Measurements from ENCODE around the gene CPPED1.
A peak's percentile ranks its signal among the peaks of the same experiment; 100 is the strongest.

GRCh38 chr16:12617401-12617819 lies 186.3 kb downstream of the CPPED1 start:
- no peak for TF ChIP-seq EZH2 (IDR thresholded peaks at IDR 0.05; ENCODE audit: low read depth, unreplicated experiment)
- TF ChIP-seq, protein P1, sequence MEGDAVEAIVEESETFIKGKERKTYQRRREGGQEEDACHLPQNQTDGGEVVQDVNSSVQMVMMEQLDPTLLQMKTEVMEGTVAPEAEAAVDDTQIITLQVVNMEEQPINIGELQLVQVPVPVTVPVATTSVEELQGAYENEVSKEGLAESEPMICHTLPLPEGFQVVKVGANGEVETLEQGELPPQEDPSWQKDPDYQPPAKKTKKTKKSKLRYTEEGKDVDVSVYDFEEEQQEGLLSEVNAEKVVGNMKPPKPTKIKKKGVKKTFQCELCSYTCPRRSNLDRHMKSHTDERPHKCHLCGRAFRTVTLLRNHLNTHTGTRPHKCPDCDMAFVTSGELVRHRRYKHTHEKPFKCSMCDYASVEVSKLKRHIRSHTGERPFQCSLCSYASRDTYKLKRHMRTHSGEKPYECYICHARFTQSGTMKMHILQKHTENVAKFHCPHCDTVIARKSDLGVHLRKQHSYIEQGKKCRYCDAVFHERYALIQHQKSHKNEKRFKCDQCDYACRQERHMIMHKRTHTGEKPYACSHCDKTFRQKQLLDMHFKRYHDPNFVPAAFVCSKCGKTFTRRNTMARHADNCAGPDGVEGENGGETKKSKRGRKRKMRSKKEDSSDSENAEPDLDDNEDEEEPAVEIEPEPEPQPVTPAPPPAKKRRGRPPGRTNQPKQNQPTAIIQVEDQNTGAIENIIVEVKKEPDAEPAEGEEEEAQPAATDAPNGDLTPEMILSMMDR (conservative IDR thresholded peaks at IDR 0.05; ENCODE audit: low read depth in 2 of 2): peak in 1 of 2 experiments; percentile 34; a peak in 2 of 4 replicates
- no peak for TF ChIP-seq ZNF331 (CRISPR knock-in tag; IDR thresholded peaks at IDR 0.05; ENCODE audit: low read depth)
- TF ChIP-seq JUNB (IDR thresholded peaks at IDR 0.05; ENCODE audit: unreplicated experiment): no peak
- TF ChIP-seq REST (IDR thresholded peaks at IDR 0.05; ENCODE audit: unreplicated experiment): no peak
- no peak for TF ChIP-seq POLR2AphosphoS5 (IDR thresholded peaks at IDR 0.05; ENCODE audit: low read depth)
- no peak for TF ChIP-seq CREB1 (CRISPR knock-in tag; IDR thresholded peaks at IDR 0.05; ENCODE audit: low read depth)

Measured in GM23338 (cell line).